ENCODE data around the gene PLEKHG3.

Gene PLEKHG3

GRCh38 chr14:64695071-64695470, 9.2 kb upstream of the PLEKHG3 start:
- no peaks in the 10 kb centered on the region for H3K36me3 Mint-ChIP-seq
- H3K4me1 Mint-ChIP-seq = peaks cover 5% of the 10 kb centered on the region
- no peak overlapping the region for H3K27ac Mint-ChIP-seq
- ATAC-seq = no peak
- peaks cover 16% of the 10 kb centered on the region for H3K27me3 Mint-ChIP-seq
- no peaks in the 10 kb centered on the region for H3K9me3 Mint-ChIP-seq
- H3K4me3 Mint-ChIP-seq = no peak overlapping the region

DNA sequence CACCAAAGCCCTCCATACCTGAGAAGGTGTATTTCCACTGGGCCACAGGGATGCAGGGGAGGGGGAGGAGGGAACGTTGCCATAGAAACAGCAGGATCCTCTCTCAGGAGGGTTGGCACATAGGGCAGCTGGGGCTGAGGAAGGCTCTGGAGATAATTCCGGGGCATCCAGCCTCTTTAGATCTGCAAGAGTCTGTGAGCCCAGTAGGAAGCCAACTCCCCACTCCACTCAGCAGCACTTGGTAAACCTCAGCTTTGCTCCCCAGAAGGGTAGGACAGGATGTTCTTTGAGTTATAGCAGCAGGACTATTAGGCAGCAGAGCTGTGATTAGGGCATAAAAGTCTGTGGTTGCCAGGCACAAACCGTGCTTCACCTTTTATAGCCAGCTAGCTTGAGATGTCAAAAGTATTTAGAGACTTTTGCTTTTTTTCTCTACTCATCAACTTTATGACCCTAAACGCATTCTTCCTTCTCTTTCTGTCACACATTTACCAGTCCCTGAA, 7.8 kb upstream of the PLEKHG3 start:
- Mint-ChIP-seq H3K4me3 (no peak overlapping the region), H3K36me3 (no peaks in the 10 kb centered on the region), H3K4me1 (peaks cover 5% of the 10 kb centered on the region), H3K27me3 (peaks cover 9% of the 10 kb centered on the region), H3K9me3 (no peaks in the 10 kb centered on the region), H3K27ac (no peak overlapping the region)
- no peak for ATAC-seq

- H3K36me3 Mint-ChIP-seq = no peaks in the 10 kb centered on the region
- H3K4me3 Mint-ChIP-seq = no peak overlapping the region
- no peak for ATAC-seq
- H3K4me1 Mint-ChIP-seq = peaks cover 12% of the 10 kb centered on the region
- no peaks in the 10 kb centered on the region for H3K9me3 Mint-ChIP-seq
- no peak overlapping the region for H3K27ac Mint-ChIP-seq
- peaks cover 25% of the 10 kb centered on the region for H3K27me3 Mint-ChIP-seq
Observed at GRCh38 chr14:64698903-64699302, 5.3 kb upstream of the PLEKHG3 start.

GRCh38 chr14:64700290-64700689, 3.9 kb upstream of the PLEKHG3 start:
- Mint-ChIP-seq H3K36me3 (no peaks in the 10 kb centered on the region), H3K27ac (no peak overlapping the region), H3K9me3 (no peaks in the 10 kb centered on the region), H3K27me3 (peaks cover 35% of the 10 kb centered on the region), H3K4me3 (no peak overlapping the region), H3K4me1 (peaks cover 16% of the 10 kb centered on the region)
- ATAC-seq = no peak

DNA sequence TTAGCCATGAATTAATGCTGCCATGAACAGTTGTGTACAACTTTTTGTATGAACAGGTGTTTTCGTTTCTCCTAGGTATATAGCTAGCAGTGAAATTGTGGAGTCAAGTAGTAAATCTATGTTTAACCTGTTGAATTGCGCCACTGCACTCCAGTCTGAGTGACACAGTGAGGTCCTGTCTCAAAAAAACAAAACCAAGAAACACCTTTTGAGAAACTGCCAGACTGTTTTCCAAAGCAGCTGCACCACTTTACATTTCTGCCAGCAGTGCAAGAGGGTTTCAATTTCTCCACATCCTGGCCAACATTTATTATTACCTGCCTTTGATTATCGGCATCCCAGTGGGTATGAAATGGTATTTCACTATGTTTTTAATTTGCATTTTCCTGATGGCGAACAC, 3.3 kb upstream of the PLEKHG3 start:
- ATAC-seq = no peak
- Mint-ChIP-seq H3K4me3 (no peak overlapping the region), H3K9me3 (no peaks in the 10 kb centered on the region), H3K4me1 (peaks cover 22% of the 10 kb centered on the region), H3K27me3 (peaks cover 41% of the 10 kb centered on the region), H3K36me3 (no peaks in the 10 kb centered on the region), H3K27ac (no peak overlapping the region)

DNA sequence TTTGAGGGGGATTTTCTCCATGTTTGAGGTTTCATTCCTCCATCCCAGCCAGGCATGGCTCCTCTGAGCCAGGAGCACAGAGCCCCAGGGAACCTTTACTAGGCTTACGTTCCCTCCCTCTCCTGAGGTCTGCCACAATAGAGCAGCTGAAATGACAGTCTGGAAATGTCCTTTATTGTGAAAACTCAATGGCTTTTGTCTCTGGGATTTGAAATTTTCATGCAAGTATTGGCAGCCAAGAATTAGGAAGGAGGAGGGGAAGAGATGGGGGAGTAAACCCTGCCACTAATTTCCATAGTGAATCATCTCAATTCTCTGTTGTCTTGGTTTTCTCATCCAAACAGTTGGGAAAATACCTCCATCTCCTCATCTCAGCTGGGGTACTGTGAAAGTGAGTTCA, 2.6 kb upstream of the PLEKHG3 start:
- peaks cover 49% of the 10 kb centered on the region for H3K27me3 Mint-ChIP-seq
- no peak for ATAC-seq
- no peaks in the 10 kb centered on the region for H3K36me3 Mint-ChIP-seq
- peaks cover 24% of the 10 kb centered on the region for H3K4me1 Mint-ChIP-seq
- H3K9me3 Mint-ChIP-seq = no peaks in the 10 kb centered on the region
- no peak overlapping the region for H3K4me3 Mint-ChIP-seq
- H3K27ac Mint-ChIP-seq = no peak overlapping the region

DNA sequence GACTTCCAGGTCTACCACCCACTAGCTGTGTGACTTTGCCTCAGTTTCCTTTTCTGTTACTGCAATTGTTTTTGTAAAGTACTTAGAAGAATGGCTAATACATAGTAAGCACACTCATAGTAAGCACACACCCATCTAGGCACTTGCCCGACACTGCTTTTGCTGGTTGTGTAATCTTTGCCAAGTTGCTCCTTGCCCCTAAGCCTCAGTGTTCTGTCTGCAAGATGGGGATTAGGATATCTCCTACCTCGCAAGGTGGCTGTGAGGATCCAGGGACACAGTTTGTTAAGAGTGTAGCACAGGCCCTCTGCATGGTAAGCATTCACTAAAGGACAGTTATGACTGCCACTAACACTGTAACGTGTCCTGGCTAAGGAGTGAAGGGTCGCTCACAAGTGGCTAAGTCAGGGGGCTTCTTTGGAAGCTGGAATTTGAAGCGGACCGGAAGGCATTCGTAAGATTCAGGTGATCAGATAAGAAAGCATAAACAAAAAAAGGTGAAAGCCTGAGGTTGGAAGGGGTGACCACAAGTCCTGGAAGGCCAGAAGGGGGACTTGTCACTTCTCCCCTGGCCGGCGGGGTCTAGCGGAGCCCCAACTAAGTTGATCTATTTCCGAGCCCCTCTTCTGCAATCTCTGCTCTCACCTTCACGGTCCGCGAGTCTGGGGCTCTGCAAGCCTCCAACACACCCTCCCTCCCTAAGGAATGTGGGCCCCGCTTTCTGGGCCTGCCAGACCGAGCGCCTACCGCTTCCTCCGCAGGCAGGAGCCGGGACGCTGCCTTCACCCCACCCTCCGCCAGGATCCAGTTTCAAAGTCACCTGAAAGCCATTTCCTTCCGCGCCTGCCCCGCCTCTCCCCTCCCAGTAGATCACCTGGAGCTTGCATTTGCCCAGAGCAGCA, 1.5 kb upstream of the PLEKHG3 start:
- peaks cover 59% of the 10 kb centered on the region for H3K27me3 Mint-ChIP-seq

DNA sequence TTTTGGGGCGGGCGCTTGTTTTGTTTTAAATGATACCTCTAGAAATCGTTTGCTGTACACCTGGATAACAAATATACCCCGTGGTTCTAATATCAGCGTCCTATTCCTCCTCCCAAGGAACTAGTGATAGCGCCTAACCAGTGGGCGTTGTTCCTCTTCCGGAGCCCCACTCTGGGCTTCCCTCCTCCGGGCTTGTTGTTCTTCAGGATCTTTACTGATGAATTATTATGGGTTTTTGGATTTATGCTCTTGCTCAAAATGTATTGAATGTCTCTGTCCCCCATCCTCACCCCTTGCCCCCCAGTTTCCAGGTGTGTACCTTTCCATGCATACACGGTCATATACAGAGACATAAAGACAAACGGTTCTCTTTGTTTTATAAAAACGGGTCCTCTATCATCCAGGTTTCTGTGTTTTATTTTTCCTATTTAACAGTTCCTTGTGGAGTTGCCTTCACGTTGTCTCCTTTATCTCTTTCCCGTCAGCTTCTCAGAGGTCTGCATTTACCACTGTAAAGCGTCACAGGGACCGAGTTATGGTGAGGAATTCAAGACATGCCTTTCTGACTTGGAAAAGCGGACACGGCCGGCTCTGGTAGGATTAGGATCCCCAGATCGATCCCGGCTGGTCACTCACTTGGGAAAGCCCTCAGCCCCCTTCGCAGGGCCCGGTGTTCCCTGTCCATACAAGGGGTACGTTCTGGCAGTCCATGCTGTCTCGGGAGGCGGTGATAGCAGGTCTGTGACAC, 655 bp upstream of the PLEKHG3 start:
- Mint-ChIP-seq H3K4me3 (peak overlapping the region; percentile 42), H3K27me3 (peaks cover 59% of the 10 kb centered on the region)

More for the DNA sequence above, 1.5 kb upstream of the PLEKHG3 start:
- no peak for ATAC-seq
- H3K36me3 Mint-ChIP-seq = no peaks in the 10 kb centered on the region
- no peaks in the 10 kb centered on the region for H3K9me3 Mint-ChIP-seq
- H3K4me3 Mint-ChIP-seq = peak overlapping the region; percentile 42
- H3K27ac Mint-ChIP-seq = no peak overlapping the region
- peaks cover 24% of the 10 kb centered on the region for H3K4me1 Mint-ChIP-seq

GRCh38 chr14:64704743-64705380, 638 bp downstream of the PLEKHG3 start:
- H3K4me1 Mint-ChIP-seq = peaks cover 40% of the 10 kb centered on the region
- no peak overlapping the region for H3K27ac Mint-ChIP-seq
- peaks cover 68% of the 10 kb centered on the region for H3K27me3 Mint-ChIP-seq
- ATAC-seq = no peak
- no peaks in the 10 kb centered on the region for H3K9me3 Mint-ChIP-seq
- peak overlapping the region; percentile 69 for H3K4me3 Mint-ChIP-seq
- H3K36me3 Mint-ChIP-seq = no peaks in the 10 kb centered on the region

More for the DNA sequence above, 655 bp upstream of the PLEKHG3 start:
- no peaks in the 10 kb centered on the region for H3K9me3 Mint-ChIP-seq
- no peaks in the 10 kb centered on the region for H3K36me3 Mint-ChIP-seq
- H3K27ac Mint-ChIP-seq = no peak overlapping the region
- no peak for ATAC-seq
- peaks cover 31% of the 10 kb centered on the region for H3K4me1 Mint-ChIP-seq

DNA sequence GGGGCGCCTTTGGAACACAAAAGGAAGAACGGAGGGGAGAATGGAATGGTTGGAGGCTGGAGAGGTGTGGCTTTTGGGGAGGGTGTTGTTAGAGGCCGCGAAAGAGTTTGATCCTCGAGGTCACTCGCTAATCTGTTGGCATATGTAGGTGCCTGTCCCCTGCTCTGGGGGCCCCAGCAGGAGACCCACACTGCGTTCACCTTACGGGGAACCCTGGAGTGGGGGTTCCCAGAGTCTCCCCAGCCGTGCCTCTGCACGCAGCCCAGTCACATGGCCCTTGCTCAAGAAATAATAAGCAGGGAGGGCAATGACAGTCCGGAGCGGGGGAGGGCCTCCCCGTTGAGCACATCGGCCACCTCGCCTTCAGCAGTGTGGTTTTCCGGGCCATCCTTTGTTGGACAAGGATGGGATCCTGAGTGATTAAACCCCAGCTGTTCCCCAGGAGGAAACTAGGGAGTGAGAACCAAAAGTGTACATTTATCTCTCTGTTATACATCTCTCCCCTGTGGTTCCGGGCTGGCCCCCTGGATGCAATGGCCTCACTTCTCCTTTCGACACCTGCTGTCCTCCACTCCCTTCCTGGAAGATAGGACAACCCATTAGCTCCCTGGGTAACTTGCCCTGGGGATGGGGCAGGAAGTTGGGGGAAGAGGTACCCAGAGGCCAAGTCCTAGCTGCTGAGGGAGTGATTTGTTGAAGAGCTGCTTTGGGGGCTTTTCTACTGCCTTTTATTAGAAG, 1.3 kb downstream of the PLEKHG3 start:
- Mint-ChIP-seq H3K27ac (no peak overlapping the region), H3K36me3 (no peaks in the 10 kb centered on the region), H3K27me3 (peaks cover 68% of the 10 kb centered on the region), H3K4me1 (peaks cover 40% of the 10 kb centered on the region), H3K9me3 (no peaks in the 10 kb centered on the region), H3K4me3 (peak overlapping the region; percentile 69)
- peak; percentile 49 for ATAC-seq

GRCh38 chr14:64706119-64706592, 1.9 kb downstream of the PLEKHG3 start:
- H3K27ac Mint-ChIP-seq = no peak overlapping the region
- ATAC-seq = no peak
- H3K36me3 Mint-ChIP-seq = no peaks in the 10 kb centered on the region
- no peaks in the 10 kb centered on the region for H3K9me3 Mint-ChIP-seq
- H3K27me3 Mint-ChIP-seq = peaks cover 68% of the 10 kb centered on the region
- H3K4me3 Mint-ChIP-seq = no peak overlapping the region
- H3K4me1 Mint-ChIP-seq = peaks cover 40% of the 10 kb centered on the region

DNA sequence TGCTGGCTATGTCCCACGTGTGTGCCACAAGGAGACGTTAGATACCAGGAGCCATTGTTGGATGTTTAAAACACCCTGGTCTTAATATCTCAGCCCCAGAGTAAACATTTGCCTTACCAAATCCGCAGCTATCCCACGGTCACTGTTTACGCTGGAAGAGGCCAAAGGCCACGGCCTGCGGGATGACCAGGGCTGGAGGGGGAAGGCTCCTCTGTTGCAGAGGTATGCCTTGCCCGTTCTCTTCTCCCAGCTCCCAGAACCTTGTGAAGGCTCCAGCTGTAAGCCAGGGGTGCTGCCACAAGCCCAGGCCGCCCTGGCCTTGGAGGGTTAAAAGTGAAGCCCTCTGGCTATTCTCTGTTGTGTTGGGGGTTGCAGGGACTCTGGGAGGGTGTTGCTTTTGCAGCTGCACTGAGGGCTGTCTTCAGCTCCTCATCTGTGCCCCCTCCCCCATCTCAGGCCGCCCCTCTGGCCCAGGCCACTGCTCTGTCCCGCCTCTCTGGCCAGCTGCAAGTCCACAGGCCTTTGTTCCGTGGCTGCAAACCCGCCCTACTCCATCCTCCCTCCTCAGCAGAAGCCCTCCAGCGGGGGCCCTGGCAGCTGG, 2.5 kb downstream of the PLEKHG3 start:
- H3K4me1 Mint-ChIP-seq = peaks cover 40% of the 10 kb centered on the region
- peaks cover 64% of the 10 kb centered on the region for H3K27me3 Mint-ChIP-seq

DNA sequence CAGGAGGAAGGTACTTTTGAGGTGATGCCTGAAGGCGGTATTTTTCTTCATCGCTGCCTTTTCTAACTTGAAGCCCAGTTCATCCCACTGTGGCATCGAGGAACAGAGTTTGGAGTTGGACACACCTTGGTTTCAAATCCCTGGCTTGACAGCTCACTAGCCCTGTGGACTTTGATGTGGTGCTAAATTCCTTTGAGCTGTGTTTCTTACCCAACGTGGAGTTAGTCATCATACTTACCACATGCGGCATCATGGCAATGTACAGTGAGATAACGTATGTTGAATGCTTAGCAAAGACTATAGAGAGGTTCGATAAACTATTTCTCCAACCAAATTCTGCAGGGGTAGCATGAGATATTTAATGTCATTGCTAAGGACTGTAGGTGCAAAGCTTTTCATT, 3.4 kb downstream of the PLEKHG3 start:
- H3K4me1 Mint-ChIP-seq = peaks cover 40% of the 10 kb centered on the region
- no peak for ATAC-seq
- H3K27me3 Mint-ChIP-seq = peaks cover 58% of the 10 kb centered on the region
- peaks cover under 1% of the 10 kb centered on the region for H3K9me3 Mint-ChIP-seq
- H3K36me3 Mint-ChIP-seq = peaks cover 2% of the 10 kb centered on the region
- no peak overlapping the region for H3K27ac Mint-ChIP-seq
- H3K4me3 Mint-ChIP-seq = no peak overlapping the region

More for the DNA sequence above, 2.5 kb downstream of the PLEKHG3 start:
- H3K4me3 Mint-ChIP-seq = no peak overlapping the region
- H3K9me3 Mint-ChIP-seq = no peaks in the 10 kb centered on the region
- no peaks in the 10 kb centered on the region for H3K36me3 Mint-ChIP-seq
- no peak for ATAC-seq
- no peak overlapping the region for H3K27ac Mint-ChIP-seq

Data from stimulated activated memory B cell treated with anti-CD40 and anti-IgM and Interleukin-4, amounts not matched to agents 10 μg/mL and 1 μg/mL and 100 μg/mL, for 72 hours (primary cell).